Muscle layer of duodenum (tissue), 2 donors: Measurements from ENCODE around the gene PRR35.

ENCODE experiments used
- H3K27ac ChIP-seq: one replicate; pipeline ENCODE4 v1.7.0; 2013; ENCODE audit warnings: mild to moderate bottlenecking, low read length
- H3K27me3 ChIP-seq: one replicate; pipeline ENCODE4 v1.7.0; 2013; ENCODE audit warnings: low read depth, mild to moderate bottlenecking, control low read depth, low read length
- H3K36me3 ChIP-seq, 2 donors: one replicate each; pipeline ENCODE4 v1.7.0; 2013; ENCODE audit warnings: low read length in 2 of 2, control low read depth in 1 of 2, mild to moderate bottlenecking in 1 of 2; ENCODE audit not compliant: insufficient read depth in 2 of 2, control insufficient read depth in 1 of 2
- H3K4me1 ChIP-seq, 2 donors: one replicate each; pipeline ENCODE4 v1.7.0; 2013; ENCODE audit warnings: low read length in 2 of 2, mild to moderate bottlenecking in 2 of 2, control low read depth in 1 of 2, moderate library complexity in 1 of 2; ENCODE audit not compliant: insufficient read depth in 2 of 2, control insufficient read depth in 1 of 2
- H3K4me3 ChIP-seq, 2 donors: one replicate each; pipeline ENCODE4 v1.7.0; 2013; ENCODE audit warnings: low read length in 2 of 2, low read depth in 1 of 2, mild to moderate bottlenecking in 1 of 2
- H3K9me3 ChIP-seq, 2 donors: one replicate each; pipeline ENCODE4 v1.7.0; 2013; ENCODE audit warnings: low read length in 2 of 2, control low read depth in 1 of 2, mild to moderate bottlenecking in 1 of 2; ENCODE audit not compliant: control insufficient read depth in 1 of 2
- donor health status: healthy.

Gene PRR35

GRCh38 chr16:560204-560700 is at the start of gene PRR35:
PRR35 (plus strand) TSS chr16:560394; CDS start chr16:563295, 2,901 bp downstream.
- no peak within 1 kb of the TSS for H3K27ac ChIP-seq
- no peak within 1 kb of the TSS for H3K4me3 ChIP-seq
- no peaks in the 10 kb centered on the region for H3K36me3 ChIP-seq
- peaks cover 0 to 4% of the 10 kb centered on the region in 2 donors for H3K4me1 ChIP-seq
- no peaks in the 10 kb centered on the region for H3K27me3 ChIP-seq
- H3K9me3 ChIP-seq, result no peaks in the 10 kb centered on the region

GRCh38 chr16:512802-513201 is 47.4 kb upstream of the PRR35 start:
- H3K27me3 ChIP-seq, result no peaks in the 10 kb centered on the region
- no peak overlapping the region for H3K27ac ChIP-seq
- H3K9me3 ChIP-seq, result no peaks in the 10 kb centered on the region
- no peak overlapping the region for H3K4me3 ChIP-seq
- peaks cover 0 to 23% of the 10 kb centered on the region in 2 donors for H3K36me3 ChIP-seq
- no peaks in the 10 kb centered on the region for H3K4me1 ChIP-seq

- no peak overlapping the region for H3K27ac ChIP-seq
- H3K4me1 ChIP-seq, result no peaks in the 10 kb centered on the region
- H3K36me3 ChIP-seq, result peaks cover 0 to 25% of the 10 kb centered on the region in 2 donors
- no peaks in the 10 kb centered on the region for H3K9me3 ChIP-seq
- no peak overlapping the region for H3K4me3 ChIP-seq
- H3K27me3 ChIP-seq, result no peaks in the 10 kb centered on the region
These were observed 46.2 kb upstream of the PRR35 start for GRCh38 chr16:513950-514349.

GRCh38 chr16:515175-515938 is 44.8 kb upstream of the PRR35 start:
- H3K4me3 ChIP-seq, result no peak overlapping the region
- no peaks in the 10 kb centered on the region for H3K27me3 ChIP-seq
- H3K4me1 ChIP-seq, result no peaks in the 10 kb centered on the region
- H3K9me3 ChIP-seq, result no peaks in the 10 kb centered on the region
- peaks cover 2 to 37% of the 10 kb centered on the region in 2 donors for H3K36me3 ChIP-seq
- no peak overlapping the region for H3K27ac ChIP-seq

GRCh38 chr16:515939-516226 is 44.3 kb upstream of the PRR35 start:
- H3K27me3 ChIP-seq, result no peaks in the 10 kb centered on the region
- peaks cover 6 to 39% of the 10 kb centered on the region in 2 donors for H3K36me3 ChIP-seq
- H3K27ac ChIP-seq, result no peak overlapping the region

GRCh38 chr16:516301-516700 is 43.9 kb upstream of the PRR35 start:
- Histone ChIP-seq H3K4me1 (no peaks in the 10 kb centered on the region), H3K27ac (no peak overlapping the region), H3K9me3 (no peaks in the 10 kb centered on the region), H3K27me3 (no peaks in the 10 kb centered on the region), H3K4me3 (no peak overlapping the region), H3K36me3 (peaks cover 6 to 43% of the 10 kb centered on the region in 2 donors)

More at GRCh38 chr16:515939-516226, 44.3 kb upstream of the PRR35 start:
- no peak overlapping the region for H3K4me3 ChIP-seq
- no peaks in the 10 kb centered on the region for H3K9me3 ChIP-seq
- H3K4me1 ChIP-seq, result no peaks in the 10 kb centered on the region

DNA sequence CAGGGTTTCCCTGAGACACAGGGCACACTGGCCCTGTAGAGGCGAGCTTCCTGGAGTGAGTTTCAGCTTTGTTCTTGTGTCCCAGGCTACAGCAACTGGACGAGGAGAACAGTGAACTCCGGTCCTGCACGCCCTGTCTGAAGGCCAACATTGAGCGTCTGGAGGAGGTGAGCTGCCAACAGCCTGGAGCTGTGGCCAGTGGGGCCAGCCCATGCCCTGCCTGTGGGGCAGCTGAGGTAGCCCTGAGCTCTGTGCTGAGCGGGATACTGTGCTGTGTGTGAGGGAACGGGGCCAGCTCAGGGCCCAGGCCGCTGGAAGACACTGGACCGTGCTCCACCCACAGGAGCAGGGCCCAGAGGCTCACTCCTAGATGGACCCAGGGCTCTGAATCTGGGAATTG is 41.3 kb upstream of the PRR35 start:
- Histone ChIP-seq H3K4me3 (no peak overlapping the region), H3K27me3 (no peaks in the 10 kb centered on the region), H3K27ac (no peak overlapping the region), H3K4me1 (no peaks in the 10 kb centered on the region), H3K36me3 (peaks cover 6 to 43% of the 10 kb centered on the region in 2 donors), H3K9me3 (no peaks in the 10 kb centered on the region)

DNA sequence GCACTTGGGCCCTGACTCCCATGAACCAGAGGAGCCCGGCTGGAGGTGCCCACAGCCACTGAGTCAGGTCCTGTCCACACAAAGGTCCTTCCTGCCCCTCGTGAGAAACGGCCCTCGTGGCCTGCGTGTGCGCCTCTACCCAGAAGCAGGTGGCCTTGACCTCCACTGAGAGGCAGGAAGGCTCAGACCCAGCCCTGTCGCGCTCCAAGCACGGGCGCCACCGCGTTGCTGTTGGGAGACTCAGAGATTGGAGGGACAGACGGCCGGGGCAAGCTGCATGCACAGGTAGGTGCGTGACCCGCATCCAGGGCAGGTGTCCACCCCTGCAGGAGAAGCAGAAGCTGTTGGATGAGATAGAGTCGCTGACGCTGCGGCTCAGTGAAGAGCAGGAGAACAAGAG is 40.8 kb upstream of the PRR35 start:
- H3K4me1 ChIP-seq, result no peaks in the 10 kb centered on the region
- H3K9me3 ChIP-seq, result no peaks in the 10 kb centered on the region
- no peaks in the 10 kb centered on the region for H3K27me3 ChIP-seq
- H3K4me3 ChIP-seq, result no peak overlapping the region
- peaks cover 6 to 43% of the 10 kb centered on the region in 2 donors for H3K36me3 ChIP-seq
- no peak overlapping the region for H3K27ac ChIP-seq

DNA sequence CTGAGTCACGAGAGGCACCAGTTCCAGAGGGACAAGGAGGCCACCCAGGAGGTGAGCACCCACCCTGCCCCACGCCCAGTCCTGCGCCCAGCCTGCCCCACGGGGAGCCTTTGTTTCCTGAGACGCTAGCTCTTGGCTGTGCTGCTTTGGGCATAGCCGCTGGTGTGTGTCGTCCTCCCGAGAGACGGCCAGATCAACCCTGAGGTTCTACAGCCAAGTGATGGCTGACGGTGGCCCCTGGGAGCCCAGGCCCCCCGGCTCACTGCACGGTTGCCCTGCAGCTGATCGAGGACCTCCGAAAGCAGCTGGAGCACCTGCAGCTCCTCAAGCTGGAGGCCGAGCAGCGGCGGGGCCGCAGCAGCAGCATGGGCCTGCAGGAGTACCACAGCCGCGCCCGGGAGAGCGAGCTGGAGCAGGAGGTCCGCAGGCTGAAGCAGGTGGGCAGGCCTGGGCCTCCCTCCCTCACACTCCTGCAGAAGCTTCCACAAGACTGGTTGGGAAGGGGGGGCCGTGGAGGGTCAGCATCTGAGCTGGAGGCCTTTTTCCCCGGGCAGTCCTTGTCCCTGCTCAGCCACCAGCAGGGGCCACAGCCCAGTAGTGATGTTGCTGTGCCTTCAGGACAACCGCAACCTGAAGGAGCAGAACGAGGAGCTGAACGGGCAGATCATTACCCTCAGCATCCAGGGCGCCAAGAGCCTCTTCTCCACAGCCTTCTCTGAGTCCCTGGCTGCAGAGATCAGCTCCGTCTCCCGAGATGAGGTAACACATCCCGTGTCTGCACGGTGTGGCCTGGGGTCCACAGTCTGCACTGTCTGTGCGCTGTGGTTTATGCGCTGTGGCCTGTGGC is 40.1 kb upstream of the PRR35 start:
- no peak overlapping the region for H3K4me3 ChIP-seq
- H3K27ac ChIP-seq, result no peak overlapping the region
- peaks cover 6 to 39% of the 10 kb centered on the region in 2 donors for H3K36me3 ChIP-seq
- no peaks in the 10 kb centered on the region for H3K4me1 ChIP-seq
- no peaks in the 10 kb centered on the region for H3K27me3 ChIP-seq
- H3K9me3 ChIP-seq, result no peaks in the 10 kb centered on the region

- Histone ChIP-seq H3K4me3 (no peak overlapping the region), H3K27ac (no peak overlapping the region), H3K36me3 (peaks cover 6 to 31% of the 10 kb centered on the region in 2 donors), H3K27me3 (no peaks in the 10 kb centered on the region), H3K9me3 (no peaks in the 10 kb centered on the region), H3K4me1 (peaks cover 6% of the 10 kb centered on the region in 2 donors)
These were observed 39.3 kb upstream of the PRR35 start for GRCh38 chr16:520847-521246.

GRCh38 chr16:521381-522210 is 38.6 kb upstream of the PRR35 start:
- H3K4me1 ChIP-seq, result peaks cover 13% of the 10 kb centered on the region in 2 donors
- H3K9me3 ChIP-seq, result no peaks in the 10 kb centered on the region
- H3K36me3 ChIP-seq, result peaks cover 6 to 26% of the 10 kb centered on the region in 2 donors
- no peak overlapping the region for H3K4me3 ChIP-seq
- no peak overlapping the region for H3K27ac ChIP-seq
- no peaks in the 10 kb centered on the region for H3K27me3 ChIP-seq
